ENCODE data around the gene SSC5D.
"Not testable (repeated sequence)": the region's sequence is repeated elsewhere in the genome, so short reads cannot be mapped to it uniquely, and the experiment has no call there.

The SSC5D gene

GRCh38 chr19:55495646-55496349 is 7.6 kb downstream of the SSC5D start:
- H3K27ac ChIP-seq: no peak overlapping the region
- TF ChIP-seq CTCF (IDR thresholded peaks at IDR 0.05): no peak
- no peak overlapping the region for H3K4me3 ChIP-seq
- DNase-seq (ENCODE audit: low spot score): peak; percentile 62

- H3K27ac ChIP-seq; H3K4me3 ChIP-seq; DNase-seq (ENCODE audit: low spot score): not testable (repeated sequence)
Measured at GRCh38 chr19:55496820-55497219, 8.6 kb downstream of the SSC5D start.

GRCh38 chr19:55497763-55498162 is 9.5 kb downstream of the SSC5D start:
- DNase-seq (ENCODE audit: low spot score): no peak
- no peak for TF ChIP-seq CTCF (IDR thresholded peaks at IDR 0.05)
- H3K4me3 ChIP-seq: no peak overlapping the region

GRCh38 chr19:55498246-55498840 is 10.1 kb downstream of the SSC5D start:
- Histone ChIP-seq H3K4me3 (no peak overlapping the region), H3K27ac (no peak overlapping the region)
- no peak for TF ChIP-seq CTCF (IDR thresholded peaks at IDR 0.05)
- DNase-seq (ENCODE audit: low spot score): no peak

More at GRCh38 chr19:55497763-55498162, 9.5 kb downstream of the SSC5D start:
- H3K27ac ChIP-seq: no peak overlapping the region

- DNase-seq (ENCODE audit: low spot score): no peak
Measured at GRCh38 chr19:55500368-55500952, 12.2 kb downstream of the SSC5D start.

GRCh38 chr19:55502197-55502952 is 14.1 kb downstream of the SSC5D start:
- H3K4me3 ChIP-seq: no peak overlapping the region
- no peak for DNase-seq (ENCODE audit: low spot score)
- H3K27ac ChIP-seq: no peak overlapping the region
- TF ChIP-seq CTCF (IDR thresholded peaks at IDR 0.05): no peak

More at GRCh38 chr19:55500368-55500952, 12.2 kb downstream of the SSC5D start:
- no peak for TF ChIP-seq CTCF (IDR thresholded peaks at IDR 0.05)
- Histone ChIP-seq H3K4me3 (no peak overlapping the region), H3K27ac (no peak overlapping the region)

GRCh38 chr19:55503157-55503501 is 14.9 kb downstream of the SSC5D start:
- no peak overlapping the region for H3K4me3 ChIP-seq
- DNase-seq (ENCODE audit: low spot score): no peak
- no peak for TF ChIP-seq CTCF (IDR thresholded peaks at IDR 0.05)
- H3K27ac ChIP-seq: no peak overlapping the region

Measured in coronary artery (tissue), 2 donors.